HG03460 (cell line): ENCODE results near the gene FADS2.

ENCODE experiments used
- ATAC-seq: cut with Tn5 transposase; IDR thresholded peaks from one replicate; pipeline ENCODE4 v1.9.1; 2021; ENCODE audit not compliant: unreplicated experiment

FADS2 gene

GRCh38 chr11:61846362-61847020 is 18.4 kb downstream of the FADS2 start:
- no peak for ATAC-seq

DNA sequence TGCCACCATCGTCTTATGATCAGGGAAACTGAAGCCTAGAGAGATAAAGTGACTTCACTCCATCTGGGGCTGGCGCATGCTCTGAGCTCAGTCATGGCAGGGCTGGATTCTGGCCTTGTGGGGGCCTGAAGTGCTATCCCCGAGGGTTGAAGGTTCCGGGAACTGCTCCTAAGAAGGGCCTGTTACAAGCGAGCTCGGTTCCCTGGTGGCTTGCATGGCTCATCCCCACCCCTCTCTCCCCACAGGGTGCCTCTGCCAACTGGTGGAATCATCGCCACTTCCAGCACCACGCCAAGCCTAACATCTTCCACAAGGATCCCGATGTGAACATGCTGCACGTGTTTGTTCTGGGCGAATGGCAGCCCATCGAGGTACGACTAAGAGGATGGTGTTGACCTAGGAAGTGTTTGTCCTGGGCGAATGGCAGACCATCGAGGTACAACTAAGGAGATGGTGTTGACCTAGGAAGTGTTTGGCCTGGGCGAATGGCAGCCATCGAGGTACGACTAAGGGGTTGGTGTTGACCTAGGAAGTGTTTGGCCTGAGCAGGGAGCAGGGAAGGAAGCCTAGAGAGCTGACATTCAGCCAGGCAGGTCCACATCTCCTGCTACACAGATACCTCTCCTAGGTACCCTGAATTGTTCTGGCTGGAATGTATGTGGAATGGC is 19.9 kb downstream of the FADS2 start:
- no peak for ATAC-seq

- no peak for ATAC-seq
Observed at GRCh38 chr11:61848631-61849030, 20.5 kb downstream of the FADS2 start.

- ATAC-seq: no peak
Observed at GRCh38 chr11:61850687-61851086, 22.6 kb downstream of the FADS2 start.

DNA sequence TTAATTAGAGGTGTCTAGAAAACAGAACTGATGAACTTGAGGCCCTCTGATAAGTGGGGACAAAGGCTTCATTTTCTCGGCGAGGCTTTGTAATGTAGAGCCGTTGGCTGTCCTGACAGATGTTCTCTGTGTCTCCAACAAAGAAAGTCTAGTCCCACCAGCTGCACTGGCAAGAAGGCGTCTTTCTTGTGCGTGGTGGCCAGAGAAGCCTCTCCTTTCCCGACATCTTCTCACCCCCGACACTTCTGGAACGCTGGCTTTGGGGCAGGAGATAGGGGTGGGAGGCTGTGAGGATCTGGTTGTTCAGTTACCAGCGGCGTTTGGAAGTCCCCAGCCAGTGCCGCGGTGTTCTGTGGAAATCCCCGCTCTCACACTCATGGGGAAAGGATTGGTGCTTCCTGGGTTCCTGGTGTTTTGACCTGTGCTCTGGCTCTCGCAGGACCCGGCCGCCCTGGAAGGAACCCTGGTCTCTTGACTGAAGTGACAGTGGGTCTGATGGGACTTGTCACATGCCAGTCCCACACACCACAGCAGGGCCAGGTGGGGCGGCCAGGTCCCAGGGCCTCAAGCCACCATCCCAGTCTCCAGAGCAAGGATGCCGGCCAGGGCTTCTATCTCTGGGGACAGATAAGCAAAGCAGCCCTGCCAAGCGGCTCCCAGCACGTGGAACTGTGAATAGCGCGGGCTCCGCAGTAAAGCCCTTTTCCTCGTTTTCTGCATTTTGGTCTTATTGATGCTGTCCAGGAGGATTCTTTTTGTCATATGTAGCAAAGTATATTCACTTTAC is 23.2 kb downstream of the FADS2 start:
- no peak for ATAC-seq

DNA sequence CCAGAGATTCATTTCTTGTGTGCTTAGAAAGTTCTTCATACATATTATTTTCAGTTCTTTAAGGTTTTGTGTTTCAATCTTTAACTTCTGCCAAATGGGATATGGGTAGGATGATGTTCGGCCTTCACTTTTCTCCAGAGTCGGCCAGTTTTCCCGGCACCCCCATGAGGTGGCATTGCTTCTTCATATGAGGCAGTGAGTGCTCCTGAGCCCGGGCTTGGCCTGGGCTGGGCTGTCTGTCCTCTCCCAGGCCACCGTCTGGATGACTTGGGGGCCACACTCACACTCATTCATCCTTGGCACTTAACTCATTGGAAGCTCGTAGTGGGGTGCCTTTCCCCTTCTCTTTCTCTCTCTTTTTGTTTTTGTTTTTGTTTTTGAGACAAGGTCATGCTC is 23.8 kb downstream of the FADS2 start:
- no peak for ATAC-seq

DNA sequence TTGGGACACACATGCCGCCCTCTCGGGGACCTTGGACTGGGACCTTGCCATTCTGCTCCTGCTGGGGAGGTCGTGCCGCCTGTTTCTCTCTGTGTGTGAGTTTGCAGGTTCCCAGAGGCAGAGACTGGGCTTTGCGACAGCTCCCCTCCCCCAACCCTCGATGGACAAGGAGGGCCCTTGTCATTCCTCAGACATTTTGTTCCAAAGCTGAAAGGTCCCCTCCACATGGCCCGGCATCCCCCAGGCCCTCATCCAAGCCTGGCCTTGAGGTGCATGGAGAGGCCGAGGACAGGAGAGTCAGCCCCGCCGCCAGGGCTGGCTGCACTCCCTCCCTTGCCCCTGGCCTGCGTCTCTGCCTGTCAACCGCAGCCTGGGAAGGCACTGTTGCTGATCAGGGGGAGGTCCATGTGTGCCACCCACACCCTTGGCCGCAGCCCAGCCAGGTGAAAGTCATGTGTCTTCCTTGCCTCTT is 25.6 kb downstream of the FADS2 start:
- ATAC-seq: no peak

GRCh38 chr11:61854206-61854895 is 26.3 kb downstream of the FADS2 start:
- ATAC-seq: no peak

- no peak for ATAC-seq
Observed at GRCh38 chr11:61854966-61855714, 27.0 kb downstream of the FADS2 start.

DNA sequence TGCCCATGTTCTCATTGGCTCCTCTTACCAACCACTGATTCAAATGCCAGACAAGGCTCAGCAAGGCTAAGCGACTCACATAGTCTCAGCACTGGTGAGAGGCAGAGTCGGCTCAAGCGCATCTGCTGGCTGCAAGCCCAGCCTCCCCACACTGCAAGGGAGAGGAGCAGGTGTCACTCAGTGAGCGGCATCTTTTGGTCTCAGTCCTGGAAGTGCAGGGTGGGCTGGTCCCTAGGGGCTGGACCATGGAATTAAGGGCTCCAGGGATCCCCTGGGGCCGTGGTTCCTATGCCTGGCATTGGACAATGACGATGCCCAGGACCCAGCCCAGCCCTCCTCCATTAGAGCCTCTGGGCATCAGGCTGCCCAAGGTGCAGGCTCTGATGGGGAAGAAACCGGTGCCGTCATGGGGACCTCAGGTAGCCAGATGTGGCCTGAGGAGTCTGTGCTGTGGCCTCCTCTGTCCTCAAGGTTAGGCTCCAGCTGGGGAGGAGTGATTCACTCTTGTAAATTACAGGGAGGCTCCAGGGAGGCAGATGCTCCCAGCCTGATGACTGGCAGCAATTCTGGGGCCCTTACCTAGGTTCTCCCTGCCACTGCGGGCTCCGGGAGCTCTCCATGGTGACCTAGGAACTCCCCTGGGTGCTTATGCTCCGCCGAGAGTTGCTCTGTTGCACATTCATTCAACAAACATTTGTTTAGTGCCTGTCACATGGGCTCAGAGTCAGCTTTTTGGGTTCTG is 28.0 kb downstream of the FADS2 start:
- ATAC-seq: no peak

- no peak for ATAC-seq
Observed at GRCh38 chr11:61860054-61860903, 32.2 kb downstream of the FADS2 start.

DNA sequence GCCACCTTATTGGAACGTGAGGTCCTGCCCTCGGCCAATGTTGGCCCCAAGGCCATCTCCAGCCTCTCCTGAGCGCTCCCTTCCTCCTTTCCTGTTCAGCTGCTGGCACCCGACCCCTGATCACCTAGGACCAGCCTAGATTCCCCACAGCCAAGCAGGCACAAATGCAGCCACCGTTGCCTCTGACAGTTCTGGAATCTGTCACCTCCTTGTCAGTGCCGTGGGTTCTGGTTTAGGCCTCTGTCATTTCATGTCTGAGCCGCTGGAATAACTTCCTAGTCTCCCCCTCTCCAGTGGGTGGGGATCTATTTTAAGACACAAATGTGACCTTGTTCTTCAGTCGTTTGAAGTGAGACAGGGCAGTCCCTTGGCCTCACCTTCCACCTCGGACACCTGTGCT is 33.5 kb downstream of the FADS2 start:
- no peak for ATAC-seq

DNA sequence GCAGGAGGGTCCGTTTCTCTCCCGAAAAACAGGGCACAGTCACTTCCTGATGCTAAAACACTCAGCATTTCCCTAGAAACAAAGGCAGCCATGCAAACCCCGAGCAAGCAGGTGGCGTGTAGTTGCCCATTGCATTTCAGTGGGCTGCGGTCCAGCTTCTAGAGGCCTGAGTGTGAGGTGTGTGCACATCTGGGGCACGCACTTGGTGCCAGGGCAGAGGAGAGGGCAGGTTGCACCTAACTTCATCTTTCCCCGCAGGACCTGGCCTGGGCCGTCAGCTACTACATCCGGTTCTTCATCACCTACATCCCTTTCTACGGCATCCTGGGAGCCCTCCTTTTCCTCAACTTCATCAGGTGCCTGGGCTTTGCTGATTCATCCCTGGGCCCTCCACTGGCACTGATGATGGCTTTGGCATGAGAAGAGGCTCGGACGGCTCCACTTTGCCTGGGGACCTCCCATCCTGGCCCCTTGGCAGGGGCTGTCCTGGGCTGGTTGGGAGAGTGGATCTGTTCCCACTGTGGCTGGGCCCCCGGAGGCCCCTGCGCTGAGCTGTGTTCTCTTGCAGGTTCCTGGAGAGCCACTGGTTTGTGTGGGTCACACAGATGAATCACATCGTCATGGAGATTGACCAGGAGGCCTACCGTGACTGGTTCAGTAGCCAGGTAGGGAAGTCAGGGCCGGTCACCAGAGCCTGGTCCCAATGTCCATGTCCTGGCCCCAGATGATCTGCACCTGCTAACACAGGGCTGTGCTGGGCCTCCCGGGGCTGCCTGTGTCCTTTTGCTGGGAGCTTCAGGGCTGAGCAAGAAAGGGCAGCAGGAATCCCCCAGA is 34.8 kb downstream of the FADS2 start:
- no peak for ATAC-seq

DNA sequence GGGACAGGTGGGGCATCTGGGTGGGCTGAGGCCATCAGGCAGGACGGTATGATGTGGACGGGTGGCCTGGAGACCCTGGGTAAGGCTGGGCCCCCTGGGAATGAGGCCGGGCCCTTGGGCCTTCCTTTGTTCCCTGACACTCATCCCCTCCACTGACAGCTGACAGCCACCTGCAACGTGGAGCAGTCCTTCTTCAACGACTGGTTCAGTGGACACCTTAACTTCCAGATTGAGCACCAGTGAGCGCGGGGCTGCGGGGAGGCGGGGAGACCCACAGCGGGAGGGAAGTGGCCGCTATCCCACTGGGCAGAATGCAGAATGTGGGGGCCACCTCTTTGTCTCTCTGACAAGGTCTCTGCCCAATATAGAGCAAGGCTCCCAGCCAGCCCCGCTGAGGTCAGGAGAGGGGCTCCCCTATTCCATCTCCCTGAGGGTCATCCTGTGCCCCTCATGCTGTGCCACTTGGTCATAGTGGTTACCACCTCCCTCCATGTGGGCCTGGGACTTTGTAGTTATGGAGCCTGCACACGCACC is 35.5 kb downstream of the FADS2 start:
- ATAC-seq: no peak

GRCh38 chr11:61864814-61865775 is 37.0 kb downstream of the FADS2 start:
- no peak for ATAC-seq

DNA sequence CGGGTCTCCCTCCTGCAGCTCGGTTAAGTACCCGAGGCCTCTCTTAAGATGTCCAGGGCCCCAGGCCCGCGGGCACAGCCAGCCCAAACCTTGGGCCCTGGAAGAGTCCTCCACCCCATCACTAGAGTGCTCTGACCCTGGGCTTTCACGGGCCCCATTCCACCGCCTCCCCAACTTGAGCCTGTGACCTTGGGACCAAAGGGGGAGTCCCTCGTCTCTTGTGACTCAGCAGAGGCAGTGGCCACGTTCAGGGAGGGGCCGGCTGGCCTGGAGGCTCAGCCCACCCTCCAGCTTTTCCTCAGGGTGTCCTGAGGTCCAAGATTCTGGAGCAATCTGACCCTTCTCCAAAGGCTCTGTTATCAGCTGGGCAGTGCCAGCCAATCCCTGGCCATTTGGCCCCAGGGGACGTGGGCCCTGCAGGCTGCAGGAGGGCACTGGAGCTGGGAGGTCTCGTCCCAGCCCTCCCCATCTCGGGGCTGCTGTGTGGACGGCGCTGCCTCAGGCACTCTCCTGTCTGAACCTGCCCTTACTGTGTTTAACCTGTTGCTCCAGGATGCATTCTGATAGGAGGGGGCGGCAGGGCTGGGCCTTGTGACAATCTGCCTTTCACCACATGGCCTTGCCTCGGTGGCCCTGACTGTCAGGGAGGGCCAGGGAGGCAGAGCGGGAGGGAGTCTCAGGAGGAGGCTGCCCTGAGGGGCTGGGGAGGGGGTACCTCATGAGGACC is 38.3 kb downstream of the FADS2 start:
- ATAC-seq: no peak
